ACC112 (cell line): ENCODE measurements around the gene ZNF844.

Source experiments
- H2AFZ ChIP-seq: fragments of 200-600 bp; sonication (generic); one replicate; pipeline ENCODE4 v1.6.0; 2017; ENCODE audit warnings: antibody characterized with exemption, low read length; ENCODE audit not compliant: unreplicated experiment
- H3K27ac ChIP-seq: fragments of 200-600 bp; sonication (generic); 2 replicates; pipeline ENCODE4 v1.5.1; 2014; ENCODE audit warnings: low read depth, mild to moderate bottlenecking, antibody characterized with exemption, low read length, moderate library complexity
- H3K27me3 ChIP-seq: fragments of 200-600 bp; sonication (generic); 2 replicates; pipeline ENCODE4 v1.6.1; 2014; ENCODE audit warnings: mild to moderate bottlenecking, antibody characterized with exemption, low read length, moderate library complexity, mixed read lengths; ENCODE audit not compliant: insufficient read depth
- H3K36me3 ChIP-seq: fragments of 200-600 bp; sonication (generic); 2 replicates; pipeline ENCODE4 v1.6.1; 2016; ENCODE audit warnings: mild to moderate bottlenecking, antibody characterized with exemption, low read length, moderate library complexity, mixed read lengths; ENCODE audit not compliant: insufficient read depth
- H3K4me1 ChIP-seq: fragments of 200-600 bp; sonication (generic); one replicate; pipeline ENCODE4 v1.6.1; 2016; ENCODE audit warnings: low read length, mixed read lengths; ENCODE audit not compliant: insufficient read depth, unreplicated experiment, control insufficient read depth
- H3K4me3 ChIP-seq: fragments of 200-600 bp; sonication (generic); 2 replicates; pipeline ENCODE4 v1.5.1; 2014; ENCODE audit warnings: mild to moderate bottlenecking, low read depth, low read length
- H3K79me2 ChIP-seq: fragments of 200-600 bp; sonication (generic); one replicate; pipeline ENCODE4 v1.6.0; 2016; ENCODE audit warnings: low read length; ENCODE audit not compliant: control insufficient read depth, unreplicated experiment, insufficient read depth

ZNF844 gene

DNA sequence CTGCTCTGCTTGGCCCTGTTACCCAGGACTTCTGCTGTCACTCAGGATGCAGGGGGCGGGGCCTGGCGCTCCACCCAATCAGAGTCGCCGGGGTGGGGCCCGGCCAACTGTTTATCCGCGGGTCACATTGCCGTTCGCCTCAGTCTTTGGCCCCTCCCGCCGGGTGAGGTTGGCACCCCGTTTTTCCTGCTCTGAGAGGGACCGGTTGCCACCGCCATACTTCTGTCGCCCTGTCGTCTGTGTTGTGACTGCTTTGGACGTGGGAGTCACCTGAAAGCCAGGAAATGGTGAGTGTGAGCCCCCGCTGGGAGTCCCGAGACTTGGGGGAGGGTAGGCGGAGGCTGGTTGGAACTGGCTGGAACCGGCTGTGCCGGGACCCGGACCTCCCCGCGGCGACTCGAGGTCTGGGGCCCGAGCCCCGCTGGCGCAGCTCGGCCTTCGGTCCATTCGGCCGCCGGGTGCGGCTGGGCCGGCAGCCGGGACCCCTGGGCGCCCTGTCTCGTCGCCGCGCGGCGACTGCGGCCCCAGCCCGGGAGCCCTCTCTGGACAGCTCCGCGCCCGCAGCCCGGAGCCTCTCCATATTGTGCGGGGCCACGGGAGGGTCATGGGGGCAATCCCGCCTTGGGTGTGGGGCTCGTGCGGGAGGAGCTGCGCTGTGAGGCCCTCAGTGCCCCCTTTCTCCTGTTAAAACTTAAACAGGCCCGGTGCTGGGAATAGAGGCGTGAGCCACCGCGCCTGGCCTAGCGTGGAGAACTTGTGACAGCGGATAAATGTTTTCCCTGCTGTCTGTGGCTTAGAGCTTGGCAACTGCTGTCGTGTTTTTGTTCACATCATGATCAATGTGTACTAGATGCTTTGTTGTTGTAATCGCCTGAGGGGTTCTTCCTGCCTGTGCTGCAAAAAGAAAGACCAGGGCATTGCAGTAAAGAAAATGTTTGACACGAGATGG lies at the start of gene ZNF844:
ZNF844 (plus strand) TSS at position 142 of the 949 bp plus-strand sequence; CDS start at position 285, 143 bp downstream.
- Histone ChIP-seq H2AFZ (peak within 1 kb of the TSS; percentile 91), H3K36me3 (peaks cover 3% of the 10 kb centered on the region; the same call in 1 of the 2 replicates), H3K27ac (peak within 1 kb of the TSS; percentile 82), H3K4me3 (peak within 1 kb of the TSS; percentile 99), H3K4me1 (no peaks in the 10 kb centered on the region), H3K79me2 (peaks cover 24% of the 10 kb centered on the region), H3K27me3 (no peaks in the 10 kb centered on the region)

GRCh38 chr19:12015015-12015752 lies 49.3 kb upstream of the ZNF844 start:
- peaks cover 4% of the 10 kb centered on the region for H3K79me2 ChIP-seq
- no peak overlapping the region for H2AFZ ChIP-seq
- H3K27me3 ChIP-seq, result no peaks in the 10 kb centered on the region
- H3K4me3 ChIP-seq, result no peak overlapping the region
- no peak overlapping the region for H3K27ac ChIP-seq
- H3K36me3 ChIP-seq, result peaks cover 51% of the 10 kb centered on the region
- no peaks in the 10 kb centered on the region for H3K4me1 ChIP-seq

GRCh38 chr19:12015753-12016116 lies 48.8 kb upstream of the ZNF844 start:
- Histone ChIP-seq H3K4me3 (no peak overlapping the region), H3K36me3 (peaks cover 51% of the 10 kb centered on the region), H3K27ac (no peak overlapping the region), H3K27me3 (no peaks in the 10 kb centered on the region), H3K4me1 (no peaks in the 10 kb centered on the region), H2AFZ (no peak overlapping the region), H3K79me2 (peaks cover 4% of the 10 kb centered on the region)

GRCh38 chr19:12034198-12034597 lies 30.3 kb upstream of the ZNF844 start:
- Histone ChIP-seq H2AFZ (no peak overlapping the region), H3K36me3 (no peaks in the 10 kb centered on the region), H3K79me2 (peaks cover 14% of the 10 kb centered on the region), H3K4me1 (peaks cover 5% of the 10 kb centered on the region), H3K4me3 (peak overlapping the region; percentile 94), H3K27me3 (no peaks in the 10 kb centered on the region), H3K27ac (no peak overlapping the region)

GRCh38 chr19:12034620-12035019 lies 29.9 kb upstream of the ZNF844 start:
- no peaks in the 10 kb centered on the region for H3K36me3 ChIP-seq
- H3K79me2 ChIP-seq, result peaks cover 14% of the 10 kb centered on the region
- H3K27ac ChIP-seq, result no peak overlapping the region
- H3K4me3 ChIP-seq, result peak overlapping the region; percentile 94
- no peaks in the 10 kb centered on the region for H3K27me3 ChIP-seq
- peaks cover 5% of the 10 kb centered on the region for H3K4me1 ChIP-seq
- H2AFZ ChIP-seq, result no peak overlapping the region

DNA sequence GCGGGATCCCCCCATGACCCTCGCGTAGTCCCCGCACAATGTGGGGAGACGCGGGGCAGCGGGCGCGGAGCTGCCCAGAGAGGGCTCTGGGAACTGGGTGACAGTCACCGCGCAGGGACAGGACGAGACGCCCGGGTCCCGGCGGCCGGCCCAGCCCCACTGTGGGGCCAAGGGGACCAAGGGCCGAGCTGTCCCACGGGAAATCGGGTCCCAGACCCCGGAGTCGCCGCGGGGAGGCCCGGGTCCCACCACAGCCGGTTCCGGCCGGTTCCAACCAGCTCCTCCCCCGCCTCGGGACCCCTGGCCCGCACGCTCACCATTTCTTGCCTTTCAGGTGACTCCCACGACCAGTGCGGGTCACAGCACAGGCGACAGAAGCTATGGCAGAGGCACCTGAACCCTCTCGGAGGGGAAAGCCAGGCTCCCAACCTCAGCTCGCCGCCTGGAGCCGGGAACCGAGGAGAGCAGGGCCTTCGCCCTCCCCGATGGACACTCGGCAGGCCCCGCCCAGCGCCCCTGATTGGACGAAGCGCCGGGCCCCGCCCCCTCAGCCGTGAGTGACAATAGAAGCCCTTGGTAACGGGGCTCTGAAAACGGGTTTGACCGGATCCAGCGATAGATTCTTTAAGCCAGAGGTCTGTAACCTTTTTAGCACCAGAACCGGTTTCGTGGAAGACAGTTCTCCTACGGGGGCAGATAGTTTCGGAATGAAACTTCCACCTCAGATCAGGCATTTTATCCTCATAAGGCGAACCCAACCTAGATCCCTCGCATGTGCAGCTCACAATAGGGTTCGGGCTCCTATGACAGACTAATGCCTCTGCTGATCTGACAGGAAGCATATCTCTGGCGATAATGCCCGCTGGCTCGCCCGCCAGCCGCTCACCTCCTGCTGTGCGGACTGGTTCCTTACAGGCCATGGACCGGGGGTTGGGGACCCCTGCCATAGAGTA lies 29.0 kb upstream of the ZNF844 start, which contains the start of gene ZNF433:
ZNF433 (minus strand) TSS at position 460 of the 953 bp plus-strand sequence; CDS start at position 320, 140 bp downstream.
- H2AFZ ChIP-seq, result peak within 1 kb of the TSS; percentile 97
- peaks cover 14% of the 10 kb centered on the region for H3K79me2 ChIP-seq
- H3K4me3 ChIP-seq, result peak within 1 kb of the TSS; percentile 94
- H3K27me3 ChIP-seq, result no peaks in the 10 kb centered on the region
- no peaks in the 10 kb centered on the region for H3K36me3 ChIP-seq
- peak within 1 kb of the TSS; percentile 75; the same call in 1 of the 2 replicates for H3K27ac ChIP-seq
- H3K4me1 ChIP-seq, result peaks cover 5% of the 10 kb centered on the region

DNA sequence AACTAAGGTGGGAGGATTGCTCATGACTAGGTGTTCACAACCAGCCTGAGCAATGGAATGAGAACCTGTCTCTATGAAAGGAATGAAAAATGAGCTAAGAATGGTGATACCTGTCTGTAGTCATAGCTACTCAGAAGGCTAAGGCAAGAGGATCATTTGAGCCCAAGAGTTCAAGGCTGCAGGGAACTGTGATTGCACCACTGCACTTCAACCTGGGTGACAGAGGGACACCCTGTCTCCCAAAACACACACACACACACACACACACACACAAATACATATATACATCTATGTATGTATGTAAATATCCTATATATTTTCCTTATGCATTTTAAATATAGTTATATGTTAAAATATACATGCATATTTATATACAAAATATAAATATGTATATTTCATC lies 21.6 kb upstream of the ZNF844 start:
- H3K79me2 ChIP-seq, result no peaks in the 10 kb centered on the region
- no peak overlapping the region for H3K27ac ChIP-seq
- H3K36me3 ChIP-seq, result 0 out of 2 replicates have a peak, but pooled peaks cover 9% of the 10 kb centered on the region
- no peaks in the 10 kb centered on the region for H3K27me3 ChIP-seq
- no peak overlapping the region for H3K4me3 ChIP-seq
- H3K4me1 ChIP-seq, result no peaks in the 10 kb centered on the region
- no peak overlapping the region for H2AFZ ChIP-seq

GRCh38 chr19:12043752-12044422 lies 20.6 kb upstream of the ZNF844 start:
- Histone ChIP-seq H3K4me3 (no peak overlapping the region), H3K27me3 (no peaks in the 10 kb centered on the region), H3K79me2 (no peaks in the 10 kb centered on the region), H3K36me3 (0 out of 2 replicates have a peak, but pooled peaks cover 9% of the 10 kb centered on the region), H3K27ac (no peak overlapping the region), H3K4me1 (no peaks in the 10 kb centered on the region), H2AFZ (no peak overlapping the region)

- Histone ChIP-seq H3K4me3 (no peak overlapping the region), H3K4me1 (no peaks in the 10 kb centered on the region), H3K36me3 (0 out of 2 replicates have a peak, but pooled peaks cover 9% of the 10 kb centered on the region), H3K27me3 (no peaks in the 10 kb centered on the region), H3K79me2 (no peaks in the 10 kb centered on the region), H3K27ac (no peak overlapping the region), H2AFZ (no peak overlapping the region)
Measured at GRCh38 chr19:12047868-12048267, 16.7 kb upstream of the ZNF844 start.
